ENCODE results near the gene KASH5.

DNA sequence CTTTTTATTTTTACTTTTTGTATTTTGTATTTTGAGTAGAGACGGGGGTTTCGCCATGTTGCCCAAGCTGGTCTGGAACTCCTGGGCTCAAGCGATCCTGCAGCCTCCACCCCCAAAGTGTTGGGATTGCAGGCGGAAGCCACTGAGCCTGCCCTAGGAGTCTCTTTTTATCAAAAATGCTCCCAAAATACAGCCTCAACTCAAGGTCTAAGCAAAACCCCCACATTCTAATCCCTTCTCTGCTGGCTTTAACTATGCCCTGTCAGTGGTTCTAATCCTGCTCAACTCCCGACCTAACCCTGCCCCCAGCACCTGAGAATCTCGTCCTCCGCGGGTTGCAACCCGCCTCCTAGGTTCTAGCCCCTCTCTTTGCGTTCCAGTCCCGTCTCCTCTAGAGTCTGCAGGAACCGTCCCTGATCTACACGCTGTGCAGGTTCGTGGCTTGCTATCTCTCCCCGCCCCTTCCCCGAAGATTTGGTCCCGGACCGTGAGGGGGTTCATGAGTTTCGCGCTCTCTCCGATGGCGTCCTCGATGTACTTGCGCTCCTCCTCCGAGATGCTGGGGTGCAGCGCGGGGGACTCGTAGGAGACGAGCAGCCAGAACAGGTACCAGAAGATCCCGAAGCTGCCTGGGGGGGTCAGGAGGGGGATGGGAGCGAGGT, 45.3 kb downstream of the KASH5 start:
- TF ChIP-seq, protein P1, sequence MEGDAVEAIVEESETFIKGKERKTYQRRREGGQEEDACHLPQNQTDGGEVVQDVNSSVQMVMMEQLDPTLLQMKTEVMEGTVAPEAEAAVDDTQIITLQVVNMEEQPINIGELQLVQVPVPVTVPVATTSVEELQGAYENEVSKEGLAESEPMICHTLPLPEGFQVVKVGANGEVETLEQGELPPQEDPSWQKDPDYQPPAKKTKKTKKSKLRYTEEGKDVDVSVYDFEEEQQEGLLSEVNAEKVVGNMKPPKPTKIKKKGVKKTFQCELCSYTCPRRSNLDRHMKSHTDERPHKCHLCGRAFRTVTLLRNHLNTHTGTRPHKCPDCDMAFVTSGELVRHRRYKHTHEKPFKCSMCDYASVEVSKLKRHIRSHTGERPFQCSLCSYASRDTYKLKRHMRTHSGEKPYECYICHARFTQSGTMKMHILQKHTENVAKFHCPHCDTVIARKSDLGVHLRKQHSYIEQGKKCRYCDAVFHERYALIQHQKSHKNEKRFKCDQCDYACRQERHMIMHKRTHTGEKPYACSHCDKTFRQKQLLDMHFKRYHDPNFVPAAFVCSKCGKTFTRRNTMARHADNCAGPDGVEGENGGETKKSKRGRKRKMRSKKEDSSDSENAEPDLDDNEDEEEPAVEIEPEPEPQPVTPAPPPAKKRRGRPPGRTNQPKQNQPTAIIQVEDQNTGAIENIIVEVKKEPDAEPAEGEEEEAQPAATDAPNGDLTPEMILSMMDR (IDR thresholded peaks at IDR 0.05; ENCODE audit: low read depth, low read length), result no peak
- TF ChIP-seq EZH2phosphoT487 (IDR thresholded peaks at IDR 0.05; ENCODE audit: low read depth), result no peak
